GDM1 (cell line): ENCODE data around the gene FLNB.
A peak's percentile ranks its signal among the peaks of the same experiment; 100 is the strongest.

ENCODE experiments used
- DNase-seq: peaks from one replicate; lab custom pipeline; 2025; lab: John Stamatoyannopoulos, UW

Gene FLNB

GRCh38 chr3:58008141-58009025 is at the start of gene FLNB:
TSS of gene FLNB (plus strand) at chr3:58008422. CDS start at chr3:58008565, 143 bp downstream.
- DNase-seq = peak; percentile 72

- no peak for DNase-seq
These were observed 49.4 kb upstream of the FLNB start for GRCh38 chr3:57958642-57959422.

GRCh38 chr3:57959423-57960173 is 48.6 kb upstream of the FLNB start:
- DNase-seq = no peak

- DNase-seq = no peak
These were observed 48.1 kb upstream of the FLNB start for GRCh38 chr3:57960174-57960505.

- no peak for DNase-seq
These were observed 46.9 kb upstream of the FLNB start for GRCh38 chr3:57961177-57961827.

- no peak for DNase-seq
These were observed 46.3 kb upstream of the FLNB start for GRCh38 chr3:57961828-57962447.

GRCh38 chr3:57962448-57962834 is 45.8 kb upstream of the FLNB start:
- DNase-seq = no peak

- DNase-seq = no peak
These were observed 44.3 kb upstream of the FLNB start for GRCh38 chr3:57963811-57964346.

GRCh38 chr3:57966829-57967228 is 41.4 kb upstream of the FLNB start:
- no peak for DNase-seq

GRCh38 chr3:57967590-57967989 is 40.6 kb upstream of the FLNB start:
- DNase-seq = no peak

- DNase-seq = no peak
These were observed 39.7 kb upstream of the FLNB start for GRCh38 chr3:57968501-57968900.

- no peak for DNase-seq
These were observed 36.2 kb upstream of the FLNB start for GRCh38 chr3:57971975-57972374.

GRCh38 chr3:57972531-57973111 is 35.6 kb upstream of the FLNB start:
- no peak for DNase-seq

GRCh38 chr3:57973715-57974477 is 34.3 kb upstream of the FLNB start:
- DNase-seq = no peak

GRCh38 chr3:57974796-57975388 is 33.3 kb upstream of the FLNB start:
- no peak for DNase-seq

GRCh38 chr3:57977818-57978235 is 30.4 kb upstream of the FLNB start:
- DNase-seq = no peak

- DNase-seq = no peak
These were observed 29.9 kb upstream of the FLNB start for GRCh38 chr3:57978316-57978715.

GRCh38 chr3:57980416-57980815 is 27.8 kb upstream of the FLNB start:
- DNase-seq = no peak

- no peak for DNase-seq
These were observed 26.6 kb upstream of the FLNB start for GRCh38 chr3:57981483-57982087.
